GM12892 (cell line): ENCODE data around the gene CUBN.

Experiments used
- POLR2A ChIP-seq: IDR thresholded peaks from 2 replicates; pipeline ENCODE4 v1.6.1; 2011; ENCODE audit warnings: low read depth, low read length, control low read depth
- POLR2AphosphoS5 ChIP-seq: IDR thresholded peaks from 2 replicates; pipeline ENCODE4 v1.6.1; 2011; ENCODE audit warnings: low read depth, low read length, control low read depth
- TAF1 ChIP-seq: IDR thresholded peaks from 2 replicates; pipeline ENCODE4 v1.6.1; 2011; ENCODE audit warnings: low read depth, mild to moderate bottlenecking, control low read depth, low read length, borderline replicate concordance

DNA sequence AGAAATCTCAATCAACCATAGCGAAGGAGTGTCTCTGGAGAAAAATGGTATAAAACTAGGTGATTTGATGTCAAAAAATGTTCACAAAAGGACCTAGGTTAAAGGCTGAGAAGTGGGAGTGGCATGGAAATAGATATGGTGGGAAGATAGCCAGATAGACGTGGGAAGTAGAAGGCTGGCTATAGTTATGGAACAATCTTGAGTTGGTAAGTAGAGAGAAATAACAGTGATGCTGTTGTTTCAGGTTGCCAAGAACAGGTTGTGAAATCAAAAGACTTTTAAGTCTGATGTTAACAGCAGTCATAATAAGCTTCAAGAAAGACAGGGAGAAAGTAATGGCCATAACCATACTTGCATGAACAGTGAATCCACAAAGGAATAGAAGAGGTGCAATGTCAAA, 206.3 kb downstream of the CUBN start:
- TF ChIP-seq TAF1 (no peak), POLR2AphosphoS5 (no peak), POLR2A (no peak)
